Psoas muscle (tissue), 8 donors: ENCODE results near the gene TMEM205. TPM values are rescaled to one million over a fixed set of nuclear protein-coding genes. Genes with fewer than 3 reads are reported as not detected.

Experiments used
- ATAC-seq, 4 donors: fragments of 200-7000 bp; cut with Tn5 transposase; one replicate each; pipeline ENCODE4 v1.9.1; 2020; ENCODE audit warnings: moderate library complexity in 3 of 4, mild to moderate bottlenecking in 2 of 4
- DNase-seq, 2 donors: peaks; one replicate each; pipeline ENCODE4 v3.0.0-alpha.2; 2020
- H3K27ac ChIP-seq: fragments of 200-600 bp; one replicate; pipeline ENCODE4 v1.8.0; 2022
- H3K27me3 ChIP-seq, 3 donors: fragments of 200-600 bp in 1 of 3; one replicate each; pipeline versions ENCODE4 v1.6.1 to v1.8.0; 2013 to 2022; ENCODE audit warnings: low read length in 2 of 3, mild to moderate bottlenecking in 2 of 3, moderate library complexity in 1 of 3; ENCODE audit not compliant: insufficient read depth in 3 of 3
- H3K36me3 ChIP-seq, 2 donors: fragments of 200-600 bp in 1 of 2; one replicate each; pipeline versions ENCODE4 v1.6.1 to v1.8.0; 2013 to 2022; ENCODE audit warnings: low read depth in 1 of 2, mild to moderate bottlenecking in 1 of 2, moderate library complexity in 1 of 2; ENCODE audit not compliant: insufficient read depth in 1 of 2
- H3K4me1 ChIP-seq: fragments of 200-600 bp; one replicate; pipeline ENCODE4 v1.8.0; 2022
- H3K4me3 ChIP-seq: fragments of 200-600 bp; one replicate; pipeline ENCODE4 v1.8.0; 2022; ENCODE audit warnings: mild to moderate bottlenecking
- H3K9me3 ChIP-seq: fragments of 200-600 bp; one replicate; pipeline ENCODE4 v1.8.0; 2022
- CTCF ChIP-seq: fragments of 200-600 bp; IDR thresholded peaks from one replicate; pipeline ENCODE4 v1.8.0; 2022; ENCODE audit warnings: antibody characterized with exemption
- WGBS, 3 donors: extraction: QIAGEN DNeasy Blood & Tissue Kit; methylation state at CpG; one replicate each; pipeline versions ENCODE4 v1.1.6 to v1.1.7; 2013; 5-methylcytosine and 5-hydroxymethylcytosine counted together
- intact Hi-C, 2 donors: fragments of 100-400 bp; cut with DNase I; formaldehyde crosslinking; loops; one replicate each; pipeline versions ENCODE4 v1.11.0 to v1.14.2; 2022
- polyA plus RNA-seq, 3 donors: library from polyadenylated mRNA; stranded (reverse); fragments of 200-250 nt; gene quantifications; one replicate each; pipeline ENCODE4 v1.2.3, GENCODE V29; 2013
- total RNA-seq, 4 donors: library from RNA; stranded (reverse); fragmentation: NEBNext Ultra II Directional in 2 of 4; extraction: Animal tissue kit (Norgen Biotek cat#: 25700) in 2 of 4; gene quantifications; one replicate each; pipeline versions ENCODE4 v1.2.1 to v1.2.4, GENCODE V29; 2021 to 2023
- donor health status: healthy with polysubstance abuse.
- donor health status: DM: no; HTN: no; CAD: no; lungs with moderate emphysema.
- donor health status: Bipolar disorder and iron deficiency.
- donor health status: healthy.
- donor health status: DM: yes; HTN: yes; CAD: no.
- donor health status: DM: no; HTN: no; CAD: no.
- donor health status: DM: no; HTN: no; CAD: no.
- donor health status: DM: yes; HTN: yes; CAD: no.

Gene TMEM205
- total and polyA plus RNA-seq, 7 donors, result 63.0 to 95.1 (median 70.8) TPM

- no peaks in the 10 kb centered on the region for H3K36me3 ChIP-seq
- no peaks in the 10 kb centered on the region for H3K4me1 ChIP-seq
- intact Hi-C loops, result loop anchor here in 1 of 2 donors (10.0 kb wide), 1 partner anchor 289 kb away; no protein-coding TSS in a partner anchor
- no peaks in the 10 kb centered on the region for H3K9me3 ChIP-seq
- WGBS, 3 donors, result 23 to 46% (median 28%) methylated on average over 7 of the region's 7 CpGs
- no peak overlapping the region for H3K4me3 ChIP-seq
- DNase-seq (peak; percentile 28 to 62), ATAC-seq (peak in 3 of 4 donors; percentile 14 to 52 (median 21))
- TF ChIP-seq CTCF, result no peak
- H3K27ac ChIP-seq, result peak overlapping the region; percentile 16
- peaks cover 0 to 32% (median 5%) of the 10 kb centered on the region in 3 donors for H3K27me3 ChIP-seq
Observed at GRCh38 chr19:11296264-11296663, 49.8 kb downstream of the TMEM205 start.

GRCh38 chr19:11295665-11296245, 50.3 kb downstream of the TMEM205 start, which contains the start of gene TSPAN16:
TSPAN16 (plus strand) TSS chr19:11296160; CDS start chr19:11296298, 138 bp downstream.
- H3K4me1 ChIP-seq, result no peaks in the 10 kb centered on the region
- ATAC-seq, result no peak
- intact Hi-C loops, result loop anchor here in 1 of 2 donors (10.0 kb wide), 1 partner anchor 289 kb away; no protein-coding TSS in a partner anchor
- 69 to 87% (median 81%) methylated on average over 8 of the region's 8 CpGs for WGBS, 3 donors
- H3K9me3 ChIP-seq, result no peaks in the 10 kb centered on the region
- no peak within 1 kb of the TSS for H3K4me3 ChIP-seq
- no peak for DNase-seq
- peak within 1 kb of the TSS; percentile 16 for H3K27ac ChIP-seq
- peaks cover 0 to 32% (median 3%) of the 10 kb centered on the region in 3 donors for H3K27me3 ChIP-seq
- H3K36me3 ChIP-seq, result no peaks in the 10 kb centered on the region
- TF ChIP-seq CTCF, result no peak

- no peak for TF ChIP-seq CTCF
- no peaks in the 10 kb centered on the region for H3K4me1 ChIP-seq
- no peaks in the 10 kb centered on the region for H3K36me3 ChIP-seq
- no peak overlapping the region for H3K27ac ChIP-seq
- ATAC-seq (no peak), DNase-seq (no peak)
- 41 to 64% (median 44%) methylated on average over 4 of the region's 4 CpGs for WGBS, 3 donors
- intact Hi-C loops, result loop anchor here in 1 of 2 donors (10.0 kb wide), 1 partner anchor 290 kb away; no protein-coding TSS in a partner anchor
- H3K9me3 ChIP-seq, result no peaks in the 10 kb centered on the region
- no peak overlapping the region for H3K4me3 ChIP-seq
- H3K27me3 ChIP-seq, result peaks cover 0 to 32% (median 1%) of the 10 kb centered on the region in 3 donors
Observed at GRCh38 chr19:11295180-11295579, 50.9 kb downstream of the TMEM205 start.

- H3K36me3 ChIP-seq, result no peaks in the 10 kb centered on the region
- peak; percentile 95 for DNase-seq
- WGBS, 3 donors, result 2 to 6% (median 4%) methylated on average over 30 to 41 of the region's 41 CpGs
- no peaks in the 10 kb centered on the region for H3K9me3 ChIP-seq
- H3K27me3 ChIP-seq, result peaks cover 0 to 40% (median 1%) of the 10 kb centered on the region in 3 donors
- peak; percentile 93 to 96 (median 94) for ATAC-seq
- intact Hi-C loops, result loop anchor here (2.0 to 10.0 kb wide), 5 partner anchors 154 to 293 kb away; partner anchors contain the start of gene ELAVL3 (in 1 of the 2)
- peak overlapping the region; percentile 34 for H3K4me3 ChIP-seq
- H3K27ac ChIP-seq, result peak overlapping the region; percentile 21
- TF ChIP-seq CTCF, result peak; percentile 90
- no peaks in the 10 kb centered on the region for H3K4me1 ChIP-seq
Observed at GRCh38 chr19:11293433-11294389, 52.4 kb downstream of the TMEM205 start.

Other genes starting within 250 kb of the TMEM205 start
- 1 to 10 TPM in 2 of 4 donors, under 1 TPM in 2; 0.51 to 1.7 (median 0.98) TPM for gene SPC24, start 190.5 kb downstream of the TMEM205 start, total RNA-seq
- under 1 TPM; 0.14 to 0.55 (median 0.44) TPM for gene SPC24, start 190.5 kb downstream of the TMEM205 start, polyA plus RNA-seq
- gene KANK2, start 148.7 kb downstream of the TMEM205 start, total RNA-seq, result 100 to 1,000 TPM in 1 of 4 donors, 10 to 100 TPM in 3; 44.0 to 103 (median 68.0) TPM
- gene KANK2, start 148.7 kb downstream of the TMEM205 start, polyA plus RNA-seq, result 10 to 100 TPM; 23.7 to 29.9 (median 25.8) TPM
- gene ANGPTL8, start 106.6 kb downstream of the TMEM205 start, total RNA-seq, result under 1 TPM in 2 of 4 donors, not detected in 2; 0.48 to 0.49 TPM
- 10 to 100 TPM in 1 of 3 donors, under 1 TPM in 2; 0.08 to 14.6 (median 0.15) TPM for gene ANGPTL8, start 106.6 kb downstream of the TMEM205 start, polyA plus RNA-seq
- gene DOCK6, start 83.7 kb downstream of the TMEM205 start, total RNA-seq, result 10 to 100 TPM; 14.5 to 27.1 (median 17.8) TPM
- gene DOCK6, start 83.7 kb downstream of the TMEM205 start, polyA plus RNA-seq, result 10 to 100 TPM in 2 of 3 donors, 1 to 10 TPM in 1; 8.7 to 16.0 (median 11.4) TPM
- gene TSPAN16, start 50.1 kb downstream of the TMEM205 start, total RNA-seq, result not detected
- gene TSPAN16, start 50.1 kb downstream of the TMEM205 start, polyA plus RNA-seq, result not detected
- 1 to 10 TPM; 4.0 to 5.6 (median 4.3) TPM for gene RAB3D, start 6.6 kb downstream of the TMEM205 start, total RNA-seq
- gene RAB3D, start 6.6 kb downstream of the TMEM205 start, polyA plus RNA-seq, result 1 to 10 TPM; 1.1 to 1.6 (median 1.4) TPM
- gene CCDC159, start 251 bp upstream of the TMEM205 start, total RNA-seq, result 1 to 10 TPM; 2.4 to 9.2 (median 4.9) TPM
- gene CCDC159, start 251 bp upstream of the TMEM205 start, polyA plus RNA-seq, result 1 to 10 TPM; 2.7 to 5.9 (median 5.3) TPM
- gene PLPPR2, start 9.2 kb upstream of the TMEM205 start, total RNA-seq, result 10 to 100 TPM; 14.1 to 33.6 (median 21.5) TPM
- 10 to 100 TPM in 2 of 3 donors, 1 to 10 TPM in 1; 4.3 to 30.9 (median 20.8) TPM for gene PLPPR2, start 9.2 kb upstream of the TMEM205 start, polyA plus RNA-seq
- gene SWSAP1, start 28.4 kb upstream of the TMEM205 start, total RNA-seq, result 1 to 10 TPM; 1.1 to 1.7 (median 1.4) TPM
- gene SWSAP1, start 28.4 kb upstream of the TMEM205 start, polyA plus RNA-seq, result 1 to 10 TPM; 2.1 to 3.9 (median 2.3) TPM
- gene EPOR, start 38.0 kb upstream of the TMEM205 start, total RNA-seq, result 1 to 10 TPM; 1.0 to 2.1 (median 1.7) TPM
- gene EPOR, start 38.0 kb upstream of the TMEM205 start, polyA plus RNA-seq, result 1 to 10 TPM; 1.7 to 2.1 (median 2.1) TPM
- 1 to 10 TPM; 1.6 to 6.4 (median 3.0) TPM for gene RGL3, start 73.0 kb upstream of the TMEM205 start, total RNA-seq
- 1 to 10 TPM; 1.2 to 2.4 (median 2.2) TPM for gene RGL3, start 73.0 kb upstream of the TMEM205 start, polyA plus RNA-seq
- under 1 TPM in 2 of 4 donors, not detected in 2; 0.13 to 0.17 TPM for gene ODAD3, start 88.9 kb upstream of the TMEM205 start, total RNA-seq
- under 1 TPM; 0.09 to 0.87 (median 0.20) TPM for gene ODAD3, start 88.9 kb upstream of the TMEM205 start, polyA plus RNA-seq
- 10 to 100 TPM; 60.9 to 98.4 (median 74.6) TPM for gene PRKCSH, start 89.4 kb upstream of the TMEM205 start, total RNA-seq
- 10 to 100 TPM; 48.5 to 59.7 (median 59.7) TPM for gene PRKCSH, start 89.4 kb upstream of the TMEM205 start, polyA plus RNA-seq
- not detected for gene ELAVL3, start 134.8 kb upstream of the TMEM205 start, total RNA-seq
- under 1 TPM in 1 of 3 donors, not detected in 2; 0.03 TPM for gene ELAVL3, start 134.8 kb upstream of the TMEM205 start, polyA plus RNA-seq
- 10 to 100 TPM in 1 of 4 donors, 1 to 10 TPM in 3; 5.7 to 11.5 (median 7.3) TPM for gene ZNF653, start 159.6 kb upstream of the TMEM205 start, total RNA-seq
- 1 to 10 TPM; 4.0 to 6.5 (median 5.3) TPM for gene ZNF653, start 159.6 kb upstream of the TMEM205 start, polyA plus RNA-seq
- gene ECSIT, start 182.9 kb upstream of the TMEM205 start, total RNA-seq, result 100 to 1,000 TPM in 2 of 4 donors, 10 to 100 TPM in 2; 84.3 to 113 (median 101) TPM
- 100 to 1,000 TPM; 136 to 196 (median 162) TPM for gene ECSIT, start 182.9 kb upstream of the TMEM205 start, polyA plus RNA-seq
- 10 to 100 TPM in 1 of 4 donors, 1 to 10 TPM in 3; 1.9 to 11.9 (median 5.6) TPM for gene CNN1, start 192.6 kb upstream of the TMEM205 start, total RNA-seq
- gene CNN1, start 192.6 kb upstream of the TMEM205 start, polyA plus RNA-seq, result 10 to 100 TPM in 1 of 3 donors, 1 to 10 TPM in 2; 4.4 to 11.0 (median 5.7) TPM
- gene ELOF1, start 213.0 kb upstream of the TMEM205 start, total RNA-seq, result 10 to 100 TPM; 24.3 to 47.3 (median 33.2) TPM
- gene ELOF1, start 213.0 kb upstream of the TMEM205 start, polyA plus RNA-seq, result 10 to 100 TPM; 64.6 to 82.5 (median 72.2) TPM
- gene ACP5, start 231.4 kb upstream of the TMEM205 start, total RNA-seq, result 1 to 10 TPM; 1.3 to 2.7 (median 1.9) TPM
- gene ACP5, start 231.4 kb upstream of the TMEM205 start, polyA plus RNA-seq, result under 1 TPM; 0.44 to 0.78 (median 0.62) TPM